ENCODE measurements around the gene C7orf57. TPM values are rescaled to one million over a fixed set of nuclear protein-coding genes. Genes with fewer than 3 reads are reported as not detected.

The C7orf57 gene
- total and polyA plus RNA-seq, 2 donors (not counting 1 experiment from before 2014, with no cell fraction given): not detected

- ATAC-seq (ENCODE audit: low read depth) (no peak), DNase-seq (no peak)
- no peak overlapping the region for H3K9ac ChIP-seq (ENCODE audit: low read length)
- Mint-ChIP-seq H3K4me3 (no peak overlapping the region), H3K27ac (no peak overlapping the region), H3K9me3 (ENCODE audit: insufficient read depth) (no peaks in the 10 kb centered on the region), H3K4me1 (peaks cover 7% of the 10 kb centered on the region), H3K27me3 (no peaks in the 10 kb centered on the region)
- no peaks in the 10 kb centered on the region for H4K20me1 ChIP-seq (ENCODE audit: control insufficient read depth, insufficient read depth, low read length, poor library complexity, severe bottlenecking)
- H3K4me3 ChIP-seq (ENCODE audit: control extremely low read depth in 1 of 5, extremely low read depth in 1 of 5, insufficient read depth in 1 of 5, low read depth in 2 of 5, low read length in 4 of 5): no peak overlapping the region
- no peaks in the 10 kb centered on the region for H3K9me3 ChIP-seq (ENCODE audit: control extremely low read depth in 1 of 3, control insufficient read depth in 2 of 3, insufficient read depth in 1 of 3, low read length in 2 of 3)
- no peak for TF ChIP-seq EZH2 (IDR thresholded peaks at IDR 0.05; ENCODE audit: borderline replicate concordance, insufficient read depth, low read depth, low read length, poor library complexity, severe bottlenecking)
- TF ChIP-seq CTCF (IDR thresholded peaks at IDR 0.05): no peak
- no peaks in the 10 kb centered on the region for H3K79me2 ChIP-seq (ENCODE audit: control insufficient read depth, insufficient read depth, low read length)
- ChIA-PET POLR2A (no interaction called here), CTCF (no interaction called here)
- intact Hi-C loops (cut with micrococcal nuclease): no loop called here
- H3K4me2 ChIP-seq (replicated peaks; ENCODE audit: low read depth, low read length, poor library complexity, severe bottlenecking): no peak overlapping the region
- H2AFZ ChIP-seq (ENCODE audit: insufficient read depth, low read depth, low read length, poor library complexity, severe bottlenecking): no peak overlapping the region
- H3K36me3 ChIP-seq (replicated peaks in 1 of 2; ENCODE audit: control extremely low read depth in 1 of 2, control insufficient read depth in 1 of 2, extremely low read depth in 1 of 2, insufficient read depth in 2 of 2, low read length in 1 of 2): peaks cover 0 to 6% of the 10 kb centered on the region in 2 experiments
- no peaks in the 10 kb centered on the region for H3K27me3 ChIP-seq (replicated peaks in 1 of 4; ENCODE audit: control extremely low read depth in 1 of 4, control insufficient read depth in 3 of 4, insufficient read depth in 4 of 4, low read length in 3 of 4)
- peaks cover 0 to 6% of the 10 kb centered on the region in 2 donors for H3K4me1 ChIP-seq (ENCODE audit: control insufficient read depth in 2 of 2, insufficient read depth in 2 of 2, low read length in 2 of 2)
- no CpG with 5 or more reads among the region's 4 CpGs for WGBS (ENCODE audit: insufficient coverage)
- H3K27ac ChIP-seq (ENCODE audit: low read length in 2 of 2): no peak overlapping the region
These were observed 63.5 kb downstream of the C7orf57 start for GRCh38 chr7:48098846-48099245.

- ATAC-seq (ENCODE audit: low read depth) (no peak), DNase-seq (no peak)
- Mint-ChIP-seq H3K4me3 (no peak overlapping the region), H3K9me3 (ENCODE audit: insufficient read depth) (no peaks in the 10 kb centered on the region), H3K4me1 (peaks cover 7% of the 10 kb centered on the region), H3K27ac (no peak overlapping the region), H3K27me3 (no peaks in the 10 kb centered on the region)
- Histone ChIP-seq H3K4me1 (ENCODE audit: control insufficient read depth in 2 of 2, insufficient read depth in 2 of 2, low read length in 2 of 2) (peaks cover 0 to 6% of the 10 kb centered on the region in 2 donors), H3K4me2 (replicated peaks; ENCODE audit: low read depth, low read length, poor library complexity, severe bottlenecking) (no peak overlapping the region), H2AFZ (ENCODE audit: insufficient read depth, low read depth, low read length, poor library complexity, severe bottlenecking) (no peak overlapping the region), H4K20me1 (ENCODE audit: control insufficient read depth, insufficient read depth, low read length, poor library complexity, severe bottlenecking) (no peaks in the 10 kb centered on the region), H3K4me3 (ENCODE audit: control extremely low read depth in 1 of 5, extremely low read depth in 1 of 5, insufficient read depth in 1 of 5, low read depth in 2 of 5, low read length in 4 of 5) (no peak overlapping the region), H3K27ac (ENCODE audit: low read length in 2 of 2) (no peak overlapping the region), H3K79me2 (ENCODE audit: control insufficient read depth, insufficient read depth, low read length) (no peaks in the 10 kb centered on the region), H3K27me3 (replicated peaks in 1 of 4; ENCODE audit: control extremely low read depth in 1 of 4, control insufficient read depth in 3 of 4, insufficient read depth in 4 of 4, low read length in 3 of 4) (no peaks in the 10 kb centered on the region), H3K36me3 (replicated peaks in 1 of 2; ENCODE audit: control extremely low read depth in 1 of 2, control insufficient read depth in 1 of 2, extremely low read depth in 1 of 2, insufficient read depth in 2 of 2, low read length in 1 of 2) (peaks cover 0 to 6% of the 10 kb centered on the region in 2 experiments), H3K9me3 (ENCODE audit: control extremely low read depth in 1 of 3, control insufficient read depth in 2 of 3, insufficient read depth in 1 of 3, low read length in 2 of 3) (no peaks in the 10 kb centered on the region), H3K9ac (ENCODE audit: low read length) (no peak overlapping the region)
- TF ChIP-seq EZH2 (IDR thresholded peaks at IDR 0.05; ENCODE audit: borderline replicate concordance, insufficient read depth, low read depth, low read length, poor library complexity, severe bottlenecking) (no peak), CTCF (IDR thresholded peaks at IDR 0.05) (no peak)
- CTCF ChIA-PET: interaction anchor here (1.3 to 15.9 kb wide), 3 partner anchors 9 to 833 kb away, joined by 3 to 229 read pairs (median 5); no protein-coding TSS in a partner anchor
- intact Hi-C loops (cut with micrococcal nuclease): no loop called here
- POLR2A ChIA-PET: no interaction called here
- 89% methylated on average over 3 of the region's 3 CpGs for WGBS (ENCODE audit: insufficient coverage)
These were observed 64.4 kb downstream of the C7orf57 start for GRCh38 chr7:48099781-48100180.
